Globus pallidus (tissue), 1 donor: Measurements from ENCODE around the gene SHANK2.
A peak's percentile ranks its signal among the peaks of the same experiment; 100 is the strongest.

Experiments used
- DNase-seq: peaks from one replicate; pipeline ENCODE4 v3.0.0-alpha.2; 2015; ENCODE audit warnings: low spot score

The SHANK2 gene

GRCh38 chr11:71269603-71270511, 17.5 kb upstream of the SHANK2 start:
- no peak for DNase-seq

- DNase-seq = no peak
These were observed 16.4 kb upstream of the SHANK2 start for GRCh38 chr11:71268706-71269321.

DNA sequence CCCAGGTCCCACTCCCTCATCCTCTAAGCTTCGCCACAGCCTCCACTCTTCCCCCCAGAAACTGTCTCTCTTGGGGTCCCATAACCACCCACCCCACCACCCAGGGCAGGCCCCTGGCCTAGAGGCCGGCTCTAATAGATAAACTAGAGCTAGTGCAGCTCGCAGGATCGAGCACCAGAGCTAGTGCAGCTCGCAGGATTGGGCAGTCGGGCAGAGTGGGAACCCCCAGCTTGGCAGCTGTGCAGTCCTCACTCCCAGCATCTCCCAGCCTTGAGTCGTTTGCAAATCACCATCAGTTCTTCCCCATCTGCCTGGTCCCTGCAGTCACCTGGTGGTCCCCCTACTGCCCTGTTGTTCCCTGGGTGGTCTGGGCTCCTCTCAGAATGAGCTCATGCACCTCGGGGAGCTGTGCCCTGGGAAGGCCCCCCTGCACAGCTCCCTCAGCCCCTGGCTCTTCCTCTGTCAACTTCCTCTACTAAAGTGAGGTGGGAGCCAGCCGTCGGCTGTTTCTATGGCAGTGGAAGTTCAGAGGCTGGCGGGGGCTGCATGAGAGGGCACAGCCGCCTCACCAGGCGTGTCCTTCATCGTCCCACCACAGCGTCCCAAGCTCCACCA, 15.5 kb upstream of the SHANK2 start:
- no peak for DNase-seq

GRCh38 chr11:71266114-71266833, 13.9 kb upstream of the SHANK2 start:
- no peak for DNase-seq

DNA sequence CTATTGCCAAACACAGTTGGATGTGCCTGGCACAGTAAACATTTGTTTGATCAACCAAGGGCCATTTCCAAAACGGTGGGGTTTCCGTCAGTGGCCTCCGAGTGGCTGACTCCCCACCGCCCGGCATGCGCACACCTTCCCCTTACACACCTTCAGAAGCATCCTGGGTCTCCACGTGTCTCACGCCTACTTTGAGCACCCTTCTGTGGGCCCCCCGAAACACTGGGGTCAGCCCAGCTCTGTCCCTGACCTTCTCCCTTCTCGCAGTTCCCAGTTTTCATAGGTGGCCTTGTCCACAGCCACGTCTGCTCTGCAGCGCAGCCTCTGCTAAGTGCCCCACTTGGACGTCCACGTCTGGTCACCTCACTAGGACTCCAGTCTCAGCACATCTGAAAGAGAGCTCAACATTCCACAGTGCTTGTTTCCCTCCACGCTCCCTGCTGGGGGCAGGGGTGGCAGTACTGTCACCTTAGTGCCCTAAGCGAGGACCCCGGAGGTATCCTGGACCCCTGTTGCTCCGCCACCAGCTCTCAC, 13.2 kb upstream of the SHANK2 start:
- DNase-seq = no peak

GRCh38 chr11:71263386-71263785, 11.0 kb upstream of the SHANK2 start:
- no peak for DNase-seq

DNA sequence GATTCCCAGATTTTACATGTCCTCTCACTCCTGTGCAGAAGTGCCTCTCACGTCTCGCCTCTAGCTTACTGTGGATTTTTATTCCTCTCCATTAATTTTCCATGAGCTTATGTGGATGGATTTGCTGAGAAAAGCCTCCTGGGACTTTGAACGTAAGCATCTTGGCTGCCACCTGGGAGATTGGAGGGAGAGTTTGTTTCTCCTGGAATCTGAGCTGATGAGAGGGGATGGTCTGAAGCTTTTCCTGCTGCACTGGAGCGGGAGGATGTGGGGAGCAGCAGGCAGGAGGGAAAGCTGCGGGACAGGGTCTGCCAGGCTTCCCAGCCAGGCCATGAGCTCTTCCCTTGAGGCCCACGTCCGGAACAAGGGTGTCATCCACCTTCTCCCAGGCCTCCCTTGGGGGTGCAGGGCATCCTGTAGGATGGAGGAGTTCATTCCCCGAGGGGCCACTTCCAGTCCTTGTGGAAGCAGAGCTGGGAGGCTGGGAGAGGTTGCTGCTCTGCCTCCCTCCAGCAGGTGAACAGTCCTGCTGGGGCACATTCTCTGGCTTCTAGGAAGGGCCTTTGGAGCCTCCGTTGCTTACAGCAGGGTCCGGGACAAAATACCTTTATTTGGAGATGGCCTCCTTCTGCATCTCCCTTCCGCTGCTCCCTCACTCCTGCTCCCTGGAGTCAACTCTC, 3.6 kb upstream of the SHANK2 start:
- DNase-seq = no peak

DNA sequence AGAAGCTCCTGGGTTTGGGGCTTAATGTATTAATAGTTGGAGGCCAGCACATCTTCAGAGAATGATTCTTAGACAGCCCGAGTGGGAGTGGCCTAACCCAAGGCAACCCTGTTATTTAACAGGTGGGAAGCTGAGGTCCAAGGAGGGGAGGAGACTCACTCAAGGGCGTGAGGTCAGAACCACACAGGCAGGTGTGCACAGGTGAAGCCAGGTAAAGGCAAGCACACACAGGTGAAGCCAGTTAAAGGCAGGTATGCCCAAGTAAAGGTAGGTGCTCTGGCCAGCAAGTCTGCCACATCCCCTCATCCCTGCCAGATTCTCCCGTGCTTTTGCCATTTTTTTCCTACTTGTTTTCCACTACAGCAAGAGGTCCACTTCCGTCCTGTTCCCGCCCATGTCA, 2.9 kb upstream of the SHANK2 start:
- no peak for DNase-seq

- DNase-seq = no peak
These were observed 1.4 kb upstream of the SHANK2 start for GRCh38 chr11:71253794-71254193.

DNA sequence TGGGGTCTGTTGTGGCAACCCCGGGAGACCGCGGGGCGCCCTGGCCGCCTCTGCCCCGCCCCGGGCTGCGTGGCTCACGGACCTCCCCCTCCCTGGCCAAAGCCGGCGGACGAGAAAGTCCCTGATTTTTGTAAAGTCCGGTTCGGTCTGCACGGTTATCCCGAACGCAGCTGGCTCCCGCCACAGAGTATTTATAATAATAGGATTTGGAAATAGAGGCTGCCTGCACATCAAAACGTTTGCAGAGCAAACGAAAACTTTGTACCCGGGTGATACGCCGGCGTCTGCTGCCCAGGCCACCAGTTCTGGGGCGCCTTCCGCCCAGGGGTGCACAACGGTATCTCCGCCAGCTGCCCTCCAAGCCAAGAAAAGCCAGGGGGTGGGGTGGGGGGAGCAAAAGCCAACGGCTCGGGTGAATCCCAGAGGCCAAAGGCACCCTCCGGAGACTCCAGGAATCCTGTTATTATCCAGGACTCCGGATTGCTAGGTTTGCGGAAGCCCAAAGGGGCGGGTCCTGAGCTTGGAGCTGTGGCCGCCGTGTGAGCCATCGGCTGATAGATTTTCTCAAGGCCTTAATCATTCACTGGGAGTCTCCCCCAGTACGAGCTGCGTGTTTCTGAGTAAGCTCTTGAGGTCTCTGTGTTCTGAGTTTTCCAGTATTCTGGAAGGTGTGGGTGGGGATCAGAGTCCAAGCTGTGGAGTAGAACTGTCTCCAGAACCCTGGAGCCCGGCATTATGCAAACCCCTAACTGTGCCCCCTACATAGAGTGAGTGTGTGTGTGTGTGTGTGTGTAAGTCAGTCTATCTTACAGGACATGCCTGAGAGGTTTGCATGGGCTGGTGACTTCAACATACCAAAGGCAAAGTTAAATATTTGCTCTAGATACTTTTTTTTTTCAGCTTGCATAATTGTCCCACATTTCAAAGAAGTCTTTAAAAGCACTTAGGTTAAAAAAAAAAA, 673 bp upstream of the SHANK2 start:
- DNase-seq = no peak

DNA sequence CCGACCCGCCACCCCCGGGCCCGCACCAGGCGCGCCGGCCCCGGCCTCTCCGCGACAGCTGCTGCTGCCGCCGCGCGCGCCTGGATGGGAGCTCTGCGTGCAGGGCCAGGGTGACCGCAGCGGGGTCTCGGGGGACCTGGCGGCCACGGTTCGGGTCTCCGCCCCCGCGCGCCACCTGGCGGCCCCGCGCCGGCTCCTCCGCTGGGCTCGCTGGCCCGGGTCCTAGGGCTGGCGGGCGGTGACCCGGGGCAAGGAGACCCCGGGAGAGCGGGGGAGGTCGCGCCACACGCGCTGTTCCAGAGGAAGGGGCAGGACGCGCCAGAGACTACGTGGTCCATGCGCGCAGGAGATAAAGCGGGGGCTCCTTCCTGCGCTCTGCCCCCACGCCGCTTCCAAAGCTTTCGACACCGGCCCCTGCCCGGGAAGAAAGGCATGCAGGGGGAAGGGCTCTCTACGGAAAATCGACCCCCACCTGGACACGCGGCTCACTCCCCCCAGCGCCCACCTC, 562 bp downstream of the SHANK2 start:
- DNase-seq = no peak

- DNase-seq = no peak
These were observed 1.1 kb downstream of the SHANK2 start for GRCh38 chr11:71251151-71251721.

- DNase-seq = no peak
These were observed 1.7 kb downstream of the SHANK2 start for GRCh38 chr11:71250523-71251150.

DNA sequence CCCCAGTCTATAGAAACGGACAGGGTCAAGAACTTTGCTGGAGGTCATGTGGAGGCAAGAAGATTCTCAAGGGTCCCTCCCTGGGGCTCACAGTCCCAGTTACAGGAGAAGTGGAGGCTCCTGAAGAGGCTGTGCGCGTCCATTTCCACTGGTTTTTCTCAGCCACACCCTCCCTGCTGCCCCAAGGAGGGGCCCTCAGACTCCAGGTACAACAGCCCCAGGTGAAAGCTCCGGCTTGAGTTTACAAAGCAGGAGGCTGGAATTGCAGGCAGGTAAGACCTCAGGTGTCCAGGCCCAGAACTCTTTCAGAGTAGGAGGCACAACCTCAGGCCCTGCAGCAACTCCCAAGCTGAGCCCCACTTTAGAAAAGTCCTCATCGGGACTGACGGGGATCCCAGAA, 3.1 kb downstream of the SHANK2 start:
- no peak for DNase-seq

GRCh38 chr11:71248656-71249055, 3.7 kb downstream of the SHANK2 start:
- no peak for DNase-seq

GRCh38 chr11:71248251-71248570, 4.2 kb downstream of the SHANK2 start:
- DNase-seq = no peak

GRCh38 chr11:71247551-71248250, 4.7 kb downstream of the SHANK2 start:
- DNase-seq = peak; percentile 26

GRCh38 chr11:71246559-71246958, 5.8 kb downstream of the SHANK2 start:
- DNase-seq = no peak
